Brain microvascular endothelial cell (primary cell): Measurements from ENCODE around the gene ZNF608.

Experiments used
- DNase-seq: peaks from one replicate; pipeline ENCODE4 v3.0.0-alpha.2; 2020
- H3K27ac ChIP-seq: fragments of 250-450 bp; sonication (Bioruptor Pico); 2 replicates; pipeline ENCODE4 v1.5.1; 2020; ENCODE audit warnings: mild to moderate bottlenecking, moderate library complexity
- H3K27me3 ChIP-seq: fragments of 250-450 bp; sonication (Bioruptor Pico); replicated peaks from 2 replicates; pipeline ENCODE4 v1.5.1; 2020; ENCODE audit warnings: mild to moderate bottlenecking
- H3K36me3 ChIP-seq: fragments of 250-450 bp; sonication (Bioruptor Pico); replicated peaks from 2 replicates; pipeline ENCODE4 v1.5.1; 2020; ENCODE audit warnings: mild to moderate bottlenecking
- H3K4me3 ChIP-seq: 2 replicates; pipeline ENCODE4 v1.5.1; 2011; ENCODE audit warnings: low read depth, mild to moderate bottlenecking, control low read depth, low read length, moderate library complexity
- in situ Hi-C: cut with HindIII; loops from 2 replicates; pipeline ENCODE4 v1.10.0; 2017; ENCODE audit warnings: low sequenced_read_pairs, low pct_ligation_motif_present
- TF ChIP-seq, protein P1 (sequence below): IDR thresholded peaks from 2 replicates; pipeline ENCODE4 v1.5.1; 2011; ENCODE audit warnings: low read depth, mild to moderate bottlenecking, moderate library complexity, low read length, control low read depth, inconsistent platforms; ENCODE audit errors: missing control alignments

ZNF608 gene

DNA sequence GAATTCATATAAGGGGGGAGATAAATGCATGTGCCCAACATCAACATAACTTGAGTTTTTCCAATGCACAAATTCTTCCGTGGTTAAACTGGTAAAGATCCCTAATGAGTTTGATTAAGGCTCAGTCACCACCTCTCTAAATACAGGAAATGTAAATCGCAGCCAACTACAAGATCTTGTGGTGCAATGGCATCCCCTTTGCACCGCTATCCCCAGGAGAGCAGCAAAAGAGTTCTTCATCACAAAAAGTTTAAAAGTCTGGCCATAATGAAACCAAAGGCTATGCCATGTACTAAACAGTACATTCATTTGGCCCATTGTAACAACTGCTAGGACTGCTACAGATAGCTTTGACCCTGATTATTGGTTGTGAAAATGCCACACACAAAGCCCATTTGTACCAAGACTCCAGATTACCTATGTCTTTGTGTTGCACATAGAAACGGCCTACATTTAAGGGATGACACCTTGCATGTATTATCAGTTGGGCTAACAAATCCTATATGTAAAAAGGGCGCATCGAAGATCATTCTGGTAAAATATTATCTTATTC is 44.5 kb downstream of the ZNF608 start:
- TF ChIP-seq, protein P1, sequence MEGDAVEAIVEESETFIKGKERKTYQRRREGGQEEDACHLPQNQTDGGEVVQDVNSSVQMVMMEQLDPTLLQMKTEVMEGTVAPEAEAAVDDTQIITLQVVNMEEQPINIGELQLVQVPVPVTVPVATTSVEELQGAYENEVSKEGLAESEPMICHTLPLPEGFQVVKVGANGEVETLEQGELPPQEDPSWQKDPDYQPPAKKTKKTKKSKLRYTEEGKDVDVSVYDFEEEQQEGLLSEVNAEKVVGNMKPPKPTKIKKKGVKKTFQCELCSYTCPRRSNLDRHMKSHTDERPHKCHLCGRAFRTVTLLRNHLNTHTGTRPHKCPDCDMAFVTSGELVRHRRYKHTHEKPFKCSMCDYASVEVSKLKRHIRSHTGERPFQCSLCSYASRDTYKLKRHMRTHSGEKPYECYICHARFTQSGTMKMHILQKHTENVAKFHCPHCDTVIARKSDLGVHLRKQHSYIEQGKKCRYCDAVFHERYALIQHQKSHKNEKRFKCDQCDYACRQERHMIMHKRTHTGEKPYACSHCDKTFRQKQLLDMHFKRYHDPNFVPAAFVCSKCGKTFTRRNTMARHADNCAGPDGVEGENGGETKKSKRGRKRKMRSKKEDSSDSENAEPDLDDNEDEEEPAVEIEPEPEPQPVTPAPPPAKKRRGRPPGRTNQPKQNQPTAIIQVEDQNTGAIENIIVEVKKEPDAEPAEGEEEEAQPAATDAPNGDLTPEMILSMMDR = no peak
- in situ Hi-C loops = no loop called here
- Histone ChIP-seq H3K36me3 (no peaks in the 10 kb centered on the region), H3K4me3 (no peak overlapping the region), H3K27ac (no peak overlapping the region), H3K27me3 (no peaks in the 10 kb centered on the region)
- DNase-seq = no peak

DNA sequence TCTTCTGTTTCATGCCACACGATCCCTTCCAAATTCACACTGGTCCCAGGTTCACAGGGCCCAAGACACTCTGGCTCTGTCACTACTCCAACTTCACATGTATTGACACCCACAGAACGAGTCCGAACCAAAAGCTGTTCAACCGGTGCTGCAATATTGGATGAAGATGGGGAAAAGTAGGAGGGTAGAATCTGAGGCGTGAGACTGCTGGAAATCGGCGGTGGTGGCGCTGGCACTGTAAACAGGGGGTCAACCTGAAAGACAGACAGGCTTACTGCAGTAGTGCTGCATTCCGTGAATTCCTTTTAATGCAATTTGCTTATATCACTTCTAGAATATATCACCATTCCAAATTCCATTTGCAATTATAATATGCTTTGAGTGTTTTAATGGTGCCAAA is 45.4 kb downstream of the ZNF608 start:
- in situ Hi-C loops = no loop called here
- no peak overlapping the region for H3K27ac ChIP-seq
- TF ChIP-seq, protein P1 = no peak

DNA sequence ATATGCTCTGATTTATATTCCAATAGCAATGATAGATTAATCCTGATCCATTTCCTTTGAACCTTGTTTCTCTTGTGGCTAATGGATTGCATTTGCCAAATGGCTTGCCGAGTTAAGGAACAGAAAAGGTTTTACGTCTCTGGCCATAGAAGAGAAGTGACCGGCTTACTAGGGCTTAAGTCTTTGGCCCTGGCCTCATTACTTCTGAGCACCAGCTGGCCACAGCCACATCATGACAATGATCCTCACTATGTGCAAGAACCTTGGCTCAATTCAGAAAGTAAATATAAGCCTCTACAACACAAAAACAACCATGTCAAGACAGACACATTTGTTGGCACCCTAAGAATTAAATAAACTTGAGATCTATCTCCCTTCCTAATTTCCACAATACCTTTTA is 46.1 kb downstream of the ZNF608 start:
- Histone ChIP-seq H3K36me3 (no peaks in the 10 kb centered on the region), H3K27ac (no peak overlapping the region), H3K4me3 (no peak overlapping the region), H3K27me3 (no peaks in the 10 kb centered on the region)
- TF ChIP-seq, protein P1 = no peak
- in situ Hi-C loops = no loop called here
- DNase-seq = no peak

More for the DNA sequence above, 45.4 kb downstream of the ZNF608 start:
- no peaks in the 10 kb centered on the region for H3K27me3 ChIP-seq
- no peak overlapping the region for H3K4me3 ChIP-seq
- H3K36me3 ChIP-seq = no peaks in the 10 kb centered on the region
- DNase-seq = no peak

DNA sequence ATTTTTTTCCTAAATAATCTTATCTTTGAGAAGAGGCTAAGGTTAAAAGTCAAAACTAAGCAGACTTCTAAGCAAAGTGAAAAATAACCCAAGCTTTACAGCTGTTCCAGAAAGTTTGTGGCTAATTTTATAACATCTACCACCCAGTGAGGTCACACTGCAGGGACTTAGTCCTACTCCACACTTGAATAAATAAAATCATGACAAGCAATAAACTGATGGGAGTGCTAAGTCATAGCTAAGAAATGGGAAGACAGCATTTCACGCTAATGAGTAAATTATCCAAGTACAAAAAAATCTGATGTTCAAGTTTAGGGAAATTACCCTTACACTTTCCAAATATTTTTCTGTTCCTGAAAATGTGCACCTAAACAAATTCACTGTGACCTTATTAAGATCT is 47.7 kb downstream of the ZNF608 start:
- TF ChIP-seq, protein P1 = no peak
- H3K4me3 ChIP-seq = no peak overlapping the region
- no peaks in the 10 kb centered on the region for H3K27me3 ChIP-seq
- in situ Hi-C loops = no loop called here
- no peak overlapping the region for H3K27ac ChIP-seq
- H3K36me3 ChIP-seq = no peaks in the 10 kb centered on the region
- DNase-seq = no peak

DNA sequence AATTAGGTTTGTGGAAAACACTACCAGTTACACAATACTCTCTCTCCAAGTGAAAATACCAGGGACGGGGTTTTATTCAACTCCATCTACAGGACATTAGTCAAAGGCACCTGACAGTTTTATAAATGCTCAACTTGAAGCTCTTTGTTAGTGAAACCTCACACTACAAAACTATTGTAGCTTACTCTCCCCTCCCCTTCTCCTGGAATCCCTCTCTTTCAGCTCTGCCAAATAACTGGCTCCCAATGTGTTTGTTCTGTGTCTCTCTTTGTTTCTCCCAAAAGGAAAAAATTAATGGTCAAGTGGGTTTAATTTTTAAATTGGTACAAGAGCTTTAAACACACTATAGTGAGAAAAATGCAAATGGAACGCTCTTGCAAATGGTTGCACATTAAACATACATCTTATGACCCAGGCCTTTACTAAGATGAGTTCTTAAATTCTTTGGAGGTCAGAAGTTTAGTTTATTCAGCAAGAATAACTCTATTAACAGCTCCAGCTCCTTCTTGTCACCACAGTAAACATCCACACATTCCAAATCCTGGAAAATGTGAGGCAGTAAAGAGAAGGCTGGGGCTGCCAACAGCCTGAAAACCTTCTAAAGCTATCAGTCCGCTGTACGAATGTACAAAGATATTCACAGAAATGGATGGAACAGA is 48.4 kb downstream of the ZNF608 start:
- no peak for DNase-seq
- H3K4me3 ChIP-seq = no peak overlapping the region
- H3K36me3 ChIP-seq = no peaks in the 10 kb centered on the region
- in situ Hi-C loops = no loop called here
- TF ChIP-seq, protein P1 = no peak
- no peak overlapping the region for H3K27ac ChIP-seq
- no peaks in the 10 kb centered on the region for H3K27me3 ChIP-seq

DNA sequence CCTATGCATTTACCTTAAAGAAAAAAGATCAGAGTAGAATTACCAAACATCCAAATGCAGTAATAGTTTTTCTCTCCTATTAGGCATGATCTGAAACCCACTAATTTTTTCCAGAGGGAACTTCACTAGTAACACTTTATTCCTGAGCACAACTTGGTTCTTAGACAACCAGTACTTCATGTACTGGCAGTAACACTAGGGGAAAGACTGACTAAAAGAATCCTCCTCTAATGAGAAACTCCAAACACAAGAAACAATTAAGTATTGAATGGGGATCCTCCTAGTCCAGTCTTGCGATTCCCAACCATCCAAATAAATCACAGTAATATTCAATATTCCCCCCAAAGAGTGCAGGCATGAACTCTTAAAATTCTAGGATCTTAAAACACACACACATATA is 48.9 kb downstream of the ZNF608 start:
- H3K27ac ChIP-seq = no peak overlapping the region
- in situ Hi-C loops = no loop called here
- DNase-seq = no peak

More for the DNA sequence above, 48.9 kb downstream of the ZNF608 start:
- no peaks in the 10 kb centered on the region for H3K27me3 ChIP-seq
- no peak overlapping the region for H3K4me3 ChIP-seq
- H3K36me3 ChIP-seq = no peaks in the 10 kb centered on the region
- TF ChIP-seq, protein P1 = no peak
